ENCODE data around the gene TRIM2. TPM values are rescaled to one million over a fixed set of nuclear protein-coding genes. Genes with fewer than 3 reads are reported as not detected.

The TRIM2 gene
- total RNA-seq, 2 experiments from 2014 or later = 0.06 to 0.29 TPM

GRCh38 chr4:153257151-153257620 lies 52.9 kb downstream of the TRIM2 start:
- DNase-seq (ENCODE audit: low spot score) = no peak
- Histone ChIP-seq H3K4me3 (ENCODE audit: low read depth, low read length, poor library complexity, severe bottlenecking) (no peak overlapping the region), H2AFZ (ENCODE audit: low read length) (no peak overlapping the region), H3K9me2 (ENCODE audit: insufficient read depth, low read length) (no peaks in the 10 kb centered on the region), H3K27ac (ENCODE audit: low read depth, low read length, poor library complexity, severe bottlenecking) (no peak overlapping the region), H3K4me2 (ENCODE audit: low read length) (no peak overlapping the region), H3K9me3 (ENCODE audit: low read length) (no peaks in the 10 kb centered on the region), H4K20me1 (ENCODE audit: insufficient read depth, low read length) (no peaks in the 10 kb centered on the region), H3K79me2 (ENCODE audit: insufficient read depth, low read depth, low read length) (no peaks in the 10 kb centered on the region), H3K4me1 (ENCODE audit: insufficient read depth, low read length, poor library complexity, severe bottlenecking) (no peaks in the 10 kb centered on the region), H3K36me3 (ENCODE audit: insufficient read depth, low read length) (no peaks in the 10 kb centered on the region)
- TF ChIP-seq CTCF (conservative IDR thresholded peaks at IDR 0.05; ENCODE audit: low read length) (no peak), EZH2phosphoT487 (IDR thresholded peaks at IDR 0.05; ENCODE audit: borderline replicate concordance, low read depth, low read length) (no peak)
- CTCF ChIA-PET (ENCODE audit: unreplicated experiment) = no interaction called here
- intact Hi-C loops (cut with micrococcal nuclease; ENCODE audit: unreplicated experiment) = no loop called here
- BruUV-seq (replicated peaks) = no TSS peak
- POLR2A ChIA-PET = interaction anchor here (0.6 kb wide), 2 partner anchors 116 to 461 kb away, joined by 3 read pairs; no protein-coding TSS in a partner anchor

GRCh38 chr4:153257991-153258390 lies 53.7 kb downstream of the TRIM2 start:
- no peaks in the 10 kb centered on the region for H3K36me3 ChIP-seq (ENCODE audit: insufficient read depth, low read length)
- H3K79me2 ChIP-seq (ENCODE audit: insufficient read depth, low read depth, low read length) = no peaks in the 10 kb centered on the region
- ChIA-PET CTCF (ENCODE audit: unreplicated experiment) (no interaction called here), POLR2A (no interaction called here)
- no peak for DNase-seq (ENCODE audit: low spot score)
- no TSS peak for BruUV-seq (replicated peaks)
- no peaks in the 10 kb centered on the region for H3K9me2 ChIP-seq (ENCODE audit: insufficient read depth, low read length)
- no peak overlapping the region for H3K4me3 ChIP-seq (ENCODE audit: low read depth, low read length, poor library complexity, severe bottlenecking)
- H2AFZ ChIP-seq (ENCODE audit: low read length) = no peak overlapping the region
- no peak overlapping the region for H3K27ac ChIP-seq (ENCODE audit: low read depth, low read length, poor library complexity, severe bottlenecking)
- no peaks in the 10 kb centered on the region for H3K4me1 ChIP-seq (ENCODE audit: insufficient read depth, low read length, poor library complexity, severe bottlenecking)
- TF ChIP-seq CTCF (conservative IDR thresholded peaks at IDR 0.05; ENCODE audit: low read length) = no peak
- TF ChIP-seq EZH2phosphoT487 (IDR thresholded peaks at IDR 0.05; ENCODE audit: borderline replicate concordance, low read depth, low read length) = no peak
- H3K9me3 ChIP-seq (ENCODE audit: low read length) = no peaks in the 10 kb centered on the region
- intact Hi-C loops (cut with micrococcal nuclease; ENCODE audit: unreplicated experiment) = no loop called here
- H4K20me1 ChIP-seq (ENCODE audit: insufficient read depth, low read length) = no peaks in the 10 kb centered on the region
- H3K4me2 ChIP-seq (ENCODE audit: low read length) = no peak overlapping the region

- intact Hi-C loops (cut with micrococcal nuclease; ENCODE audit: unreplicated experiment) = no loop called here
- no peaks in the 10 kb centered on the region for H3K36me3 ChIP-seq (ENCODE audit: insufficient read depth, low read length)
- CTCF ChIA-PET (ENCODE audit: unreplicated experiment) = no interaction called here
- no peaks in the 10 kb centered on the region for H4K20me1 ChIP-seq (ENCODE audit: insufficient read depth, low read length)
- TF ChIP-seq CTCF (conservative IDR thresholded peaks at IDR 0.05; ENCODE audit: low read length) (no peak), EZH2phosphoT487 (IDR thresholded peaks at IDR 0.05; ENCODE audit: borderline replicate concordance, low read depth, low read length) (no peak)
- POLR2A ChIA-PET = interaction anchor here (1.1 kb wide), 1 partner anchor 19 kb away, joined by 3 read pairs; no protein-coding TSS in a partner anchor
- H3K79me2 ChIP-seq (ENCODE audit: insufficient read depth, low read depth, low read length) = no peaks in the 10 kb centered on the region
- no peak overlapping the region for H3K27ac ChIP-seq (ENCODE audit: low read depth, low read length, poor library complexity, severe bottlenecking)
- H3K9me2 ChIP-seq (ENCODE audit: insufficient read depth, low read length) = no peaks in the 10 kb centered on the region
- H3K4me1 ChIP-seq (ENCODE audit: insufficient read depth, low read length, poor library complexity, severe bottlenecking) = no peaks in the 10 kb centered on the region
- no peaks in the 10 kb centered on the region for H3K9me3 ChIP-seq (ENCODE audit: low read length)
- no peak overlapping the region for H3K4me3 ChIP-seq (ENCODE audit: low read depth, low read length, poor library complexity, severe bottlenecking)
- DNase-seq (ENCODE audit: low spot score) = no peak
- BruUV-seq (replicated peaks) = no TSS peak
- no peak overlapping the region for H3K4me2 ChIP-seq (ENCODE audit: low read length)
- H2AFZ ChIP-seq (ENCODE audit: low read length) = no peak overlapping the region
Observed at GRCh38 chr4:153258750-153259149, 54.5 kb downstream of the TRIM2 start.
